IMR-90 (cell line): Measurements from ENCODE around the gene RAPGEF1. TPM values are rescaled to one million over a fixed set of nuclear protein-coding genes. Genes with fewer than 3 reads are reported as not detected.

Experiments used
- ATAC-seq: fragments of 200-7000 bp; cut with Tn5 transposase; 2 replicates; pipeline ENCODE4 v1.9.1; 2020; ENCODE audit warnings: low read depth, mild to moderate bottlenecking, moderate library complexity
- BruUV-seq: library from RNA; stranded (reverse); fragments of 400-500 nt; replicated peaks from 2 replicates; lab custom pipeline; 2021; lab: Mats Ljungman, UMichigan
- CTCF ChIA-PET: fragments of 300-600 bp; formaldehyde crosslinking; extraction: SDS; loops from one replicate; lab custom pipeline; 2021; ENCODE audit warnings: antibody characterized with exemption; lab: Yijun Ruan, JAX
- POLR2A ChIA-PET: fragments of 300-600 bp; sonication (Branson Sonifier 250); formaldehyde crosslinking; loops from one replicate; lab custom pipeline; 2022; ENCODE audit warnings: antibody characterized with exemption; ENCODE audit not compliant: unreplicated experiment; lab: Charles Lee
- DNase-seq: peaks from one replicate; pipeline ENCODE4 v3.0.0; 2013
- H2AFZ ChIP-seq: replicated peaks from 2 replicates; pipeline ENCODE3; 2013; ENCODE audit warnings: low read length, mild to moderate bottlenecking; ENCODE audit not compliant: poor library complexity
- H2AK5ac ChIP-seq: 2 replicates; pipeline ENCODE4 v1.6.1; 2013; ENCODE audit warnings: low read depth, low read length, inconsistent platforms
- H2AK9ac ChIP-seq: replicated peaks from 2 replicates; pipeline ENCODE3; 2013; ENCODE audit warnings: mild to moderate bottlenecking, low read depth, low read length, moderate library complexity; ENCODE audit not compliant: poor library complexity
- H2BK120ac ChIP-seq: 2 replicates; pipeline ENCODE4 v1.6.1; 2013; ENCODE audit warnings: low read depth, low read length, inconsistent platforms
- H2BK15ac ChIP-seq: 3 replicates; pipeline ENCODE4 v1.6.1; 2013; ENCODE audit warnings: low read depth, low read length, inconsistent platforms
- H2BK20ac ChIP-seq: 2 replicates; pipeline ENCODE4 v1.6.1; 2013; ENCODE audit warnings: low read depth, mild to moderate bottlenecking, inconsistent platforms, low read length, moderate library complexity
- H2BK5ac ChIP-seq: 2 replicates; pipeline ENCODE4 v1.6.1; 2013; ENCODE audit warnings: mild to moderate bottlenecking, low read depth, low read length, inconsistent platforms; ENCODE audit not compliant: poor library complexity, severe bottlenecking
- H3K14ac ChIP-seq: replicated peaks from 2 replicates; pipeline ENCODE4 v1.6.1; 2013; ENCODE audit warnings: low read depth, low read length, inconsistent platforms
- H3K18ac ChIP-seq: 2 replicates; pipeline ENCODE4 v1.6.1; 2013; ENCODE audit warnings: low read depth, low read length, control low read depth
- H3K23ac ChIP-seq: 2 replicates; pipeline ENCODE4 v1.6.1; 2013; ENCODE audit warnings: low read depth, low read length, inconsistent platforms
- H3K27ac ChIP-seq: 2 replicates; pipeline ENCODE4 v1.5.1; 2013; ENCODE audit warnings: mild to moderate bottlenecking, control low read depth, low read length; ENCODE audit not compliant: insufficient read depth
- H3K27me3 ChIP-seq: 2 replicates; pipeline ENCODE4 v1.6.1; 2013; ENCODE audit warnings: low read length; ENCODE audit not compliant: control insufficient read depth, insufficient read depth
- H3K36me3 ChIP-seq: 2 replicates; pipeline ENCODE4 v1.6.1; 2013; ENCODE audit warnings: low read length, mixed read lengths; ENCODE audit not compliant: control insufficient read depth, insufficient read depth
- H3K4ac ChIP-seq: 2 replicates; pipeline ENCODE4 v1.6.1; 2013; ENCODE audit warnings: low read depth, low read length, inconsistent platforms
- H3K4me1 ChIP-seq: 2 replicates; pipeline ENCODE4 v1.6.1; 2013; ENCODE audit warnings: low read length, mixed read lengths; ENCODE audit not compliant: control insufficient read depth, insufficient read depth
- H3K4me2 ChIP-seq: 2 replicates; pipeline ENCODE4 v1.6.1; 2013; ENCODE audit warnings: low read depth, mild to moderate bottlenecking, control low read depth, low read length, moderate library complexity
- H3K4me3 ChIP-seq: 2 replicates; pipeline ENCODE4 v1.5.1; 2013; ENCODE audit warnings: low read depth, mild to moderate bottlenecking, control low read depth, low read length, moderate library complexity; ENCODE audit not compliant: insufficient read depth
- H3K56ac ChIP-seq: 2 replicates; pipeline ENCODE4 v1.6.1; 2013; ENCODE audit warnings: low read length, inconsistent platforms; ENCODE audit not compliant: insufficient read depth; ENCODE audit errors: extremely low read depth
- H3K79me1 ChIP-seq, 2 experiments: 2 replicates each; pipeline ENCODE4 v1.6.1; 2013; ENCODE audit warnings: low read length in 2 of 2, inconsistent platforms in 1 of 2, low read depth in 1 of 2
- H3K9ac ChIP-seq: 2 replicates; pipeline ENCODE4 v1.6.1; 2013; ENCODE audit warnings: low read depth, low read length, control low read depth
- H3K9me1 ChIP-seq: 2 replicates; pipeline ENCODE4 v1.6.1; 2013; ENCODE audit warnings: low read length, inconsistent platforms; ENCODE audit not compliant: insufficient read depth
- H3K9me3 ChIP-seq: 2 replicates; pipeline ENCODE4 v1.6.1; 2013; ENCODE audit warnings: low read length; ENCODE audit not compliant: control insufficient read depth, insufficient read depth
- H4K20me1 ChIP-seq: 2 replicates; pipeline ENCODE4 v1.6.1; 2013; ENCODE audit warnings: low read length, inconsistent platforms; ENCODE audit not compliant: insufficient read depth
- H4K5ac ChIP-seq: 2 replicates; pipeline ENCODE4 v1.6.1; 2013; ENCODE audit warnings: mild to moderate bottlenecking, low read depth, low read length, control low read depth
- H4K8ac ChIP-seq, 2 experiments: 2 replicates each; pipeline ENCODE4 v1.6.1; 2013; ENCODE audit warnings: low read depth in 2 of 2, low read length in 2 of 2, control low read depth in 1 of 2, inconsistent platforms in 1 of 2
- H4K91ac ChIP-seq: 2 replicates; pipeline ENCODE4 v1.6.1; 2013; ENCODE audit warnings: low read depth, low read length, inconsistent platforms; ENCODE audit not compliant: insufficient read depth
- POLR2A ChIP-seq: IDR thresholded peaks from 2 replicates; pipeline ENCODE4 v1.6.1; 2012; ENCODE audit warnings: mild to moderate bottlenecking, low read depth, low read length
- WGBS, 2 experiments: methylation state at CpG; one replicate each; pipeline versions ENCODE4 v1.1.5 to v1.1.7; 2013; ENCODE audit warnings: missing lambda C conversion rate in 2 of 2; ENCODE audit not compliant: insufficient read length in 1 of 2; ENCODE audit errors: extremely low coverage in 2 of 2; 5-methylcytosine and 5-hydroxymethylcytosine counted together
- dilution Hi-C: fragments of 300-500 bp; cut with HindIII; formaldehyde crosslinking; loops from one replicate; pipeline ENCODE4 v1.14.3; 2018; ENCODE audit warnings: low sequenced_read_pairs; ENCODE audit not compliant: unreplicated experiment
- in situ Hi-C: fragments of 300-500 bp; cut with MboI; formaldehyde crosslinking; loops from 3 replicates; pipeline ENCODE4 v1.14.3; 2019; ENCODE audit warnings: low sequenced_read_pairs, inconsistent platforms, mixed read lengths
- intact Hi-C: fragments of 100-400 bp; cut with micrococcal nuclease; formaldehyde crosslinking; loops from 2 replicates; pipeline ENCODE4 v1.10.0; 2022
- polyA plus RNA-seq, 3 experiments: library from polyadenylated mRNA; depleted of rRNA; stranded (reverse); fragments of >200 nt; gene quantifications; 2 replicates each; pipeline ENCODE4 v1.2.3, GENCODE V29; 2012; ENCODE audit warnings: low replicate concordance in 1 of 3
- total RNA-seq: library from RNA; depleted of rRNA; stranded (reverse); fragments of >200 nt; gene quantifications from 2 replicates; pipeline ENCODE4 v1.2.3, GENCODE V29; 2012

Gene RAPGEF1
- total and polyA plus RNA-seq, 2 of the 4 experiments (the other 2 are of a cell fraction), result 13.1 to 22.3 TPM

- H2BK15ac ChIP-seq, result no peak overlapping the region
- no peak overlapping the region for H3K18ac ChIP-seq
- no peak overlapping the region for H3K23ac ChIP-seq
- H2AK5ac ChIP-seq, result no peak overlapping the region
- peaks cover 55% of the 10 kb centered on the region for H3K36me3 ChIP-seq
- in situ Hi-C loops (loop anchor here (25.0 kb wide), 1 partner anchor 683 kb away; no protein-coding TSS in a partner anchor), dilution Hi-C loops (no loop called here), intact Hi-C loops (no loop called here)
- no peak for TF ChIP-seq POLR2A
- no peak overlapping the region for H2AK9ac ChIP-seq
- no peak overlapping the region for H2BK20ac ChIP-seq
- H3K27ac ChIP-seq, result no peak overlapping the region
- CTCF ChIA-PET, result no interaction called here
- no peaks in the 10 kb centered on the region for H4K20me1 ChIP-seq
- no peak overlapping the region for H4K91ac ChIP-seq
- no peak overlapping the region for H2BK5ac ChIP-seq
- no peaks in the 10 kb centered on the region for H3K27me3 ChIP-seq
- no peak overlapping the region for H3K4me2 ChIP-seq
- no peaks in the 10 kb centered on the region for H3K9me3 ChIP-seq
- POLR2A ChIA-PET, result no interaction called here
- H3K79me1 ChIP-seq, result no peaks in the 10 kb centered on the region
- H3K9ac ChIP-seq, result no peak overlapping the region
- no peaks in the 10 kb centered on the region for H3K9me1 ChIP-seq
- H3K4me3 ChIP-seq, result no peak overlapping the region
- H4K5ac ChIP-seq, result no peak overlapping the region
- no peak overlapping the region for H2AFZ ChIP-seq
- no peaks in the 10 kb centered on the region for H3K4me1 ChIP-seq
- 90% methylated on average over 4 of the region's 8 CpGs; no CpG with 5 or more reads in 1 of the 2 experiments for WGBS, 2 experiments
- no peak overlapping the region for H3K4ac ChIP-seq
- no peak for ATAC-seq
- no peak overlapping the region for H2BK120ac ChIP-seq
- DNase-seq, result no peak
- no peak overlapping the region for H4K8ac ChIP-seq
- no peak overlapping the region for H3K14ac ChIP-seq
- no peak overlapping the region for H3K56ac ChIP-seq
- no TSS peak for BruUV-seq
Measured at GRCh38 chr9:131579789-131580211, 160.1 kb downstream of the RAPGEF1 start.
